Type B pancreatic cell (in vitro differentiated cells): Measurements from ENCODE around the gene PRKCA. TPM values are rescaled to one million over a fixed set of nuclear protein-coding genes. Genes with fewer than 3 reads are reported as not detected.

Source experiments
- DNase-seq: peaks from one replicate; pipeline ENCODE4 v3.0.0; 2021; ENCODE audit warnings: mixed read lengths; ENCODE audit not compliant: unreplicated experiment; ENCODE audit errors: extremely low spot score
- H3K27ac Mint-ChIP-seq: 2 replicates; pipeline ENCODE4 v1.8.0; 2021; ENCODE audit warnings: mild to moderate bottlenecking, mixed read lengths
- H3K27me3 Mint-ChIP-seq: 2 replicates; pipeline ENCODE4 v1.8.0; 2021; ENCODE audit warnings: mixed read lengths
- H3K36me3 Mint-ChIP-seq: 2 replicates; pipeline ENCODE4 v1.8.0; 2021; ENCODE audit warnings: mixed read lengths
- H3K4me1 Mint-ChIP-seq: one replicate; pipeline ENCODE4 v1.8.0; 2021; ENCODE audit warnings: mixed read lengths; ENCODE audit not compliant: unreplicated experiment
- H3K4me3 Mint-ChIP-seq: 2 replicates; pipeline ENCODE4 v1.8.0; 2021; ENCODE audit warnings: mild to moderate bottlenecking, mixed read lengths
- H3K9me3 Mint-ChIP-seq: 2 replicates; pipeline ENCODE4 v1.8.0; 2021; ENCODE audit warnings: mixed read lengths
- microRNA-seq: library from miRNA; unstranded; fragments of <30 nt; microRNA quantifications from one replicate; pipeline ENCODE4, GENCODE V29; 2020
- total RNA-seq: library from RNA; stranded (reverse); gene quantifications from 2 replicates; pipeline ENCODE4 v1.2.1, GENCODE V29; 2021; ENCODE audit warnings: low replicate concordance
- TF ChIP-seq, protein P1 (sequence below): fragments of 200-600 bp; sonication (generic); conservative IDR thresholded peaks from 2 replicates; pipeline ENCODE4 v1.5.0; 2021; ENCODE audit warnings: antibody characterized with exemption, mild to moderate bottlenecking

Gene PRKCA
- total RNA-seq, 1 donor from 2014 or later, result 16.1 TPM

DNA sequence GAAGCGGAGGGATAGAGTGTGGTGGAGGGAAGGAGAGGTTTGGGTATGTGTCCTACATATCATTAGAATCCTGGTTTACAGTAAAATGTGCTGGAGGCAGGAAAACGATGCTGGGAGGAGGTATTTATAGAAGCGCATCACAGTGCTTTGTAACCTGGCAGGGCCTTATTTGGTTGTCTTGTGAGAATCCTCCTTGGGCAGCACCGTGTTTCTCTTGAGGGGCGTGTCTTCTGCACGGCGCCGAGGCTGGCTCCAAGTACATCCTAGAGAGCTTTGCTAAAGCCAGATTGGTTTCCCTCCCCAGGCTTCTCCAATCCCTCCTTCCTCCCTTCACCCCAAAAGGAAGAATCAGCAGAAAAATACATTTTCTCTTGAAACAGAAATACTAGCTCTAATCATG, 556.9 kb downstream of the PRKCA start:
- TF ChIP-seq, protein P1, sequence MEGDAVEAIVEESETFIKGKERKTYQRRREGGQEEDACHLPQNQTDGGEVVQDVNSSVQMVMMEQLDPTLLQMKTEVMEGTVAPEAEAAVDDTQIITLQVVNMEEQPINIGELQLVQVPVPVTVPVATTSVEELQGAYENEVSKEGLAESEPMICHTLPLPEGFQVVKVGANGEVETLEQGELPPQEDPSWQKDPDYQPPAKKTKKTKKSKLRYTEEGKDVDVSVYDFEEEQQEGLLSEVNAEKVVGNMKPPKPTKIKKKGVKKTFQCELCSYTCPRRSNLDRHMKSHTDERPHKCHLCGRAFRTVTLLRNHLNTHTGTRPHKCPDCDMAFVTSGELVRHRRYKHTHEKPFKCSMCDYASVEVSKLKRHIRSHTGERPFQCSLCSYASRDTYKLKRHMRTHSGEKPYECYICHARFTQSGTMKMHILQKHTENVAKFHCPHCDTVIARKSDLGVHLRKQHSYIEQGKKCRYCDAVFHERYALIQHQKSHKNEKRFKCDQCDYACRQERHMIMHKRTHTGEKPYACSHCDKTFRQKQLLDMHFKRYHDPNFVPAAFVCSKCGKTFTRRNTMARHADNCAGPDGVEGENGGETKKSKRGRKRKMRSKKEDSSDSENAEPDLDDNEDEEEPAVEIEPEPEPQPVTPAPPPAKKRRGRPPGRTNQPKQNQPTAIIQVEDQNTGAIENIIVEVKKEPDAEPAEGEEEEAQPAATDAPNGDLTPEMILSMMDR, result no peak
- Mint-ChIP-seq H3K4me3 (no peak overlapping the region), H3K36me3 (no peaks in the 10 kb centered on the region), H3K9me3 (no peaks in the 10 kb centered on the region), H3K27me3 (peaks cover 7% of the 10 kb centered on the region), H3K4me1 (no peaks in the 10 kb centered on the region), H3K27ac (no peak overlapping the region)
- DNase-seq, result no peak

DNA sequence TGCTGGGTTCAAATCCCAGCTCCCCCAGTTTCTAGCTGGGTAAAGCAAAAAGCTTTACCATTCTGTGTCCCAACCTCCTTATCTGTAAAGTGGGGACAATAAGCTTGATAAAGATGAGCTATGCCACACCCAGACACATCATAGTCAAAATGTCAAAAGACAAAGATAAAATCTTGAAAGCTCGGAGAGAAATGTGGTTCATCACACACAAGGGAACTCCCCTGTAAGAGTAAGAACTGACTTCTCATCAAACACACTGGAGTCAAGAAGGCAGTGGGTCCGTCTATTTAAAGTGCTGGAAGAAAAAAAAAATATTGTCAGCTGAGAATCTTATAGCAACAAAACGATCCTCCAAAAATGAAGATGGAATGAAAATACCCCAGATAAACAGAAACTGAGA, 557.8 kb downstream of the PRKCA start:
- H3K4me3 Mint-ChIP-seq, result no peak overlapping the region
- DNase-seq, result no peak
- H3K27me3 Mint-ChIP-seq, result peaks cover 7% of the 10 kb centered on the region
- no peaks in the 10 kb centered on the region for H3K36me3 Mint-ChIP-seq
- H3K4me1 Mint-ChIP-seq, result no peaks in the 10 kb centered on the region
- no peaks in the 10 kb centered on the region for H3K9me3 Mint-ChIP-seq
- no peak overlapping the region for H3K27ac Mint-ChIP-seq
- TF ChIP-seq, protein P1, result no peak

Small RNAs within 50 kb of the gene (microRNA-seq; reads per million reads assigned to microRNA genes)
- not detected for gene MIR634

Other genes with a start within 250 kb of the PRKCA start
- gene CEP112, start 110.5 kb upstream of the PRKCA start, total RNA-seq, result 4.6 and 18.0 TPM in 2 replicates
- gene APOH, start 73.2 kb upstream of the PRKCA start, total RNA-seq, result 4.1 and 6.4 TPM in 2 replicates